GM12878 (cell line): ENCODE measurements around the gene OR5AS1. TPM values are rescaled to one million over a fixed set of nuclear protein-coding genes. Genes with fewer than 3 reads are reported as not detected.

Source experiments
- ATAC-seq: fragments of 200-7000 bp; cut with Tn5 transposase; 3 replicates; pipeline ENCODE4 v1.9.1; 2020; ENCODE audit warnings: mild to moderate bottlenecking, moderate library complexity
- BruUV-seq: library from RNA; stranded (reverse); fragments of 400-500 nt; replicated peaks from 2 replicates; lab custom pipeline; 2021; lab: Mats Ljungman, UMichigan
- CTCF ChIA-PET: fragments of 300-600 bp; sonication (Branson Sonifier 250); formaldehyde crosslinking; extraction: SDS; loops from one replicate; lab custom pipeline; 2021; ENCODE audit warnings: inconsistent platforms; lab: Yijun Ruan, JAX
- POLR2A ChIA-PET: fragments of 350-600 bp; formaldehyde crosslinking; extraction: SDS; loops from one replicate; lab custom pipeline; 2021; ENCODE audit warnings: inconsistent platforms; lab: Charles Lee
- RAD21 ChIA-PET: fragments of 300-600 bp; sonication (Branson Sonifier 250); formaldehyde crosslinking; loops from one replicate; lab custom pipeline; 2023; ENCODE audit warnings: antibody characterized with exemption; ENCODE audit not compliant: unreplicated experiment; lab: Charles Lee
- SMC1A ChIA-PET: fragments of 300-600 bp; sonication (Branson Sonifier 250); formaldehyde crosslinking; loops from one replicate; lab custom pipeline; 2023; ENCODE audit not compliant: unreplicated experiment, uncharacterized antibody; lab: Charles Lee
- DNase-seq: peaks from one replicate; pipeline ENCODE4 v3.0.0-alpha.2; 2011; ENCODE audit warnings: low read depth, low spot score
- FAIRE-seq: peaks from 3 replicates; lab custom pipeline; 2011; peaks lifted over from hg19 to GRCh38; lab: Jason Lieb, UNC
- H2AFZ ChIP-seq: 2 replicates; pipeline ENCODE4 v1.6.0; 2011; ENCODE audit warnings: low read depth, low read length, control low read depth; ENCODE audit not compliant: control insufficient read depth
- H3K27ac ChIP-seq: 2 replicates; pipeline ENCODE4 v1.5.1; 2011; ENCODE audit warnings: control low read depth; ENCODE audit not compliant: control insufficient read depth, insufficient read depth
- H3K27me3 ChIP-seq, 2 experiments: replicated peaks in 1 of 2; 2 replicates each; pipeline versions ENCODE4 v1.6.0 to v1.6.1; 2011; ENCODE audit warnings: low read length in 1 of 2; ENCODE audit not compliant: control insufficient read depth in 2 of 2, insufficient read depth in 2 of 2
- H3K36me3 ChIP-seq, 2 experiments: 2 replicates each; pipeline ENCODE4 v1.5.1; 2011; ENCODE audit warnings: low read length in 1 of 2; ENCODE audit not compliant: control insufficient read depth in 2 of 2, insufficient read depth in 2 of 2
- H3K4me1 ChIP-seq: 2 replicates; pipeline ENCODE4 v1.6.1; 2011; ENCODE audit warnings: mild to moderate bottlenecking, low read length, moderate library complexity, mixed read lengths; ENCODE audit not compliant: control insufficient read depth, insufficient read depth
- H3K4me2 ChIP-seq: 2 replicates; pipeline ENCODE4 v1.6.0; 2011; ENCODE audit warnings: control low read depth; ENCODE audit not compliant: control insufficient read depth, insufficient read depth
- H3K4me3 ChIP-seq: fragments of 200-600 bp; sonication (generic); 2 replicates; pipeline ENCODE4 v1.5.1; 2016
- H3K79me2 ChIP-seq: 2 replicates; pipeline ENCODE4 v1.6.0; 2011; ENCODE audit warnings: low read length; ENCODE audit not compliant: control insufficient read depth, insufficient read depth
- H3K9ac ChIP-seq: 2 replicates; pipeline ENCODE4 v1.8.0; 2011; ENCODE audit warnings: low read length, control low read depth, mixed read lengths; ENCODE audit not compliant: control insufficient read depth, insufficient read depth
- H3K9me3 ChIP-seq: replicated peaks from 3 replicates; pipeline ENCODE4 v1.5.1; 2011; ENCODE audit warnings: mild to moderate bottlenecking, low read length; ENCODE audit not compliant: control insufficient read depth, insufficient read depth
- H4K20me1 ChIP-seq: 2 replicates; pipeline ENCODE4 v1.6.0; 2011; ENCODE audit not compliant: control insufficient read depth, insufficient read depth
- BCL3 ChIP-seq: IDR thresholded peaks from 2 replicates; pipeline ENCODE4 v1.6.1; 2011; ENCODE audit warnings: borderline replicate concordance, low read depth, mild to moderate bottlenecking, moderate library complexity, low read length; ENCODE audit not compliant: insufficient read depth, poor library complexity, severe bottlenecking
- CEBPZ ChIP-seq: fragments of 150-350 bp; IDR thresholded peaks from 2 replicates; pipeline ENCODE4 v1.6.1; 2016; ENCODE audit warnings: low read depth, low read length
- E4F1 ChIP-seq: fragments of 450-650 bp; IDR thresholded peaks from 2 replicates; pipeline ENCODE4 v1.6.1; 2018; ENCODE audit warnings: borderline replicate concordance, mild to moderate bottlenecking; ENCODE audit not compliant: partially characterized antibody
- KAT2A ChIP-seq: conservative IDR thresholded peaks from 2 replicates; pipeline ENCODE4 v1.6.1; 2011; ENCODE audit warnings: low read depth, low read length; ENCODE audit not compliant: control insufficient read depth
- NFXL1 ChIP-seq: fragments of 450-650 bp; IDR thresholded peaks from 2 replicates; pipeline ENCODE4 v1.6.1; 2017; ENCODE audit warnings: antibody characterized with exemption, mild to moderate bottlenecking, borderline replicate concordance
- NR2C2 ChIP-seq: IDR thresholded peaks from 2 replicates; pipeline ENCODE4 v1.6.1; 2011; ENCODE audit warnings: borderline replicate concordance, low read depth; ENCODE audit not compliant: control insufficient read depth, insufficient read length
- SP1 ChIP-seq: IDR thresholded peaks from one replicate; pipeline ENCODE4 v1.6.1; 2011; ENCODE audit warnings: low read depth, low read length
- SRF ChIP-seq, 2 experiments: IDR thresholded peaks; 2 replicates each; pipeline ENCODE4 v1.6.1; 2011; ENCODE audit warnings: low read depth in 2 of 2, low read length in 2 of 2, mild to moderate bottlenecking in 1 of 2, moderate library complexity in 1 of 2
- TCF12 ChIP-seq: IDR thresholded peaks from 2 replicates; pipeline ENCODE4 v1.6.1; 2011; ENCODE audit warnings: low read depth, mild to moderate bottlenecking, low read length
- ZNF592 ChIP-seq: fragments of 450-650 bp; IDR thresholded peaks from 2 replicates; pipeline ENCODE4 v1.6.1; 2017; ENCODE audit warnings: mild to moderate bottlenecking, moderate library complexity
- ZNF622 ChIP-seq: fragments of 450-650 bp; IDR thresholded peaks from 2 replicates; pipeline ENCODE4 v1.6.1; 2017; ENCODE audit warnings: mild to moderate bottlenecking, inconsistent platforms
- in situ Hi-C: fragments of 300-500 bp; cut with MboI; formaldehyde crosslinking; loops from 9 replicates; pipeline ENCODE4 v1.14.3; 2018; ENCODE audit warnings: mixed read lengths
- intact Hi-C: fragments of 100-400 bp; cut with micrococcal nuclease; formaldehyde crosslinking; loops from one replicate; pipeline ENCODE4 v1.14.2; 2022; ENCODE audit not compliant: unreplicated experiment
- polyA plus RNA-seq, 11 experiments: library from polyadenylated mRNA; depleted of rRNA in 4 of 11; unstranded in 6 of 11; stranded (reverse) in 5 of 11; fragments of >200 nt; fragmentation: Nextera tagmentation in 4 of 11; fragmentation: Illumina TruSeq in 1 of 11; extraction: Ambion mirVana in 4 of 11; extraction: Trizol in 1 of 11; gene quantifications; 1 replicate in 1 of 11; 2 replicates in 10 of 11; pipeline versions ENCODE4 v1.2.1 to v1.2.3, GENCODE V29; 2011 to 2016; ENCODE audit warnings: inconsistent platforms in 2 of 11, missing spikeins in 2 of 11, low read depth in 1 of 11
- total RNA-seq, 4 experiments: library from RNA; depleted of rRNA in 3 of 4; stranded (reverse); fragments of >200 nt in 3 of 4; fragmentation: Illumina TruSeq in 1 of 4; extraction: Trizol in 1 of 4; gene quantifications; 2 replicates each; pipeline versions ENCODE4 v1.2.1 to v1.2.3, GENCODE V29; 2013 to 2021

The OR5AS1 gene
- total and polyA plus RNA-seq, 10 of the 15 experiments (the other 5 are each of a cell fraction or from before 2014, with no cell fraction given): not detected

GRCh38 chr11:55994525-55994924 is 32.9 kb upstream of the OR5AS1 start, which contains the start of gene OR5F1 (continued):
- TF ChIP-seq CEBPZ: no peak
- no peak for TF ChIP-seq ZNF622
- TF ChIP-seq SRF (IDR thresholded peaks at IDR 0.05; ENCODE audit: low read depth in 2 of 2, low read length in 2 of 2): no peak
- no peak for TF ChIP-seq SP1
- no peak for TF ChIP-seq NR2C2
- no peak for TF ChIP-seq E4F1
- TF ChIP-seq, all 136 proteins: peak for 0

- ATAC-seq (no peak), FAIRE-seq (no peak), DNase-seq (no peak)
- no peaks in the 10 kb centered on the region for H3K36me3 ChIP-seq
- no peak overlapping the region for H3K9ac ChIP-seq
- BruUV-seq: no TSS peak
- H4K20me1 ChIP-seq: no peaks in the 10 kb centered on the region
- H3K4me1 ChIP-seq: no peaks in the 10 kb centered on the region
- H3K4me3 ChIP-seq: no peak overlapping the region
- ChIA-PET SMC1A (no interaction called here), RAD21 (no interaction called here), CTCF (no interaction called here), POLR2A (interaction anchor here (0.7 kb wide), 1 partner anchor 64 kb away, joined by 7 read pairs; no protein-coding TSS in a partner anchor)
- no peaks in the 10 kb centered on the region for H3K9me3 ChIP-seq
- in situ Hi-C loops (no loop called here), intact Hi-C loops (no loop called here)
- no peak overlapping the region for H2AFZ ChIP-seq
- H3K27ac ChIP-seq: no peak overlapping the region
- no peaks in the 10 kb centered on the region for H3K27me3 ChIP-seq
- no peak overlapping the region for H3K4me2 ChIP-seq
- no peaks in the 10 kb centered on the region for H3K79me2 ChIP-seq
- TF ChIP-seq KAT2A (no peak), BCL3 (no peak), NFXL1 (no peak), TCF12 (no peak), ZNF592 (no peak)
Measured at GRCh38 chr11:56010716-56011115, 16.7 kb upstream of the OR5AS1 start.
